ENCODE data around the gene RIPOR3.

The RIPOR3 gene

GRCh38 chr20:50690650-50691572 lies at the start of gene RIPOR3:
RIPOR3 (minus strand) TSS chr20:50691542; CDS start chr20:50691128, 414 bp downstream.
- no peak for DNase-seq

DNA sequence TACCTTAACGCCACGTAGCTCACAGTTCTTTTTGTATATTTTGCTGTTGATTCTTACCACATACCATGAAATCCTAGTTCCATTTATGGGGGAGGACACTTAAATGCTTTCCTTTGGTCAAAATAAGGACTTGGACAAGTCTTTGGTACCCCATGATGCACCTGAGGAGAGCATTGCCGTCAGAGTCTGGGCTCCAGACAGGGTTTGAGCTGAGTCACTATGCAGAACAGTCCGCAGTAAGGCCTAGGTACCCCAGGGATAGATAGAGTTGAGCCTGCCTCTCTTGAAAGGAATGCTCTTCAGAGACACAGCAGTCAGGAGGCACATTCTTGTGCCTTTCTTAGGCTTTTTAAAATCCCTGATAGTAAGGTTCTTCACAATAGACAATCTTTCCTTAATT lies 46.0 kb upstream of the RIPOR3 start:
- DNase-seq, result no peak

DNA sequence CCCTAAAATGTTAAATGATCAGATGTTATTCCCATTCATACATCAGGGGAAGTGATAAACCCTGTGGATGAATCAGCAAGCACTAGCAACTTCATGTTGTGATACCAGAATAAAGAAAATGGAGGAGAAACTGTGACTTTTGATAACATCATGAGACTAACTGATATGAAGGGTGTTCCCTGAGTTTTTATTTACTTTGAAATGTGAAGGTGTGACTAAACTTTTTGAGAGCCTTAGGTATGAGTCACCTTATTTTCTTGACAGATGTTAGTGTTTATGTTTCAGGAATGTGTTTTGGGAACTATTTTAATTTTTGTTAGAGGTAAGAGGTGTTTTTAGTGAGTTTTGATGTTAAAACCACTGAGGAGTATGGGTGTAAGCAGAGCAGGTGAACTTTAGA lies 44.5 kb upstream of the RIPOR3 start:
- no peak for DNase-seq

DNA sequence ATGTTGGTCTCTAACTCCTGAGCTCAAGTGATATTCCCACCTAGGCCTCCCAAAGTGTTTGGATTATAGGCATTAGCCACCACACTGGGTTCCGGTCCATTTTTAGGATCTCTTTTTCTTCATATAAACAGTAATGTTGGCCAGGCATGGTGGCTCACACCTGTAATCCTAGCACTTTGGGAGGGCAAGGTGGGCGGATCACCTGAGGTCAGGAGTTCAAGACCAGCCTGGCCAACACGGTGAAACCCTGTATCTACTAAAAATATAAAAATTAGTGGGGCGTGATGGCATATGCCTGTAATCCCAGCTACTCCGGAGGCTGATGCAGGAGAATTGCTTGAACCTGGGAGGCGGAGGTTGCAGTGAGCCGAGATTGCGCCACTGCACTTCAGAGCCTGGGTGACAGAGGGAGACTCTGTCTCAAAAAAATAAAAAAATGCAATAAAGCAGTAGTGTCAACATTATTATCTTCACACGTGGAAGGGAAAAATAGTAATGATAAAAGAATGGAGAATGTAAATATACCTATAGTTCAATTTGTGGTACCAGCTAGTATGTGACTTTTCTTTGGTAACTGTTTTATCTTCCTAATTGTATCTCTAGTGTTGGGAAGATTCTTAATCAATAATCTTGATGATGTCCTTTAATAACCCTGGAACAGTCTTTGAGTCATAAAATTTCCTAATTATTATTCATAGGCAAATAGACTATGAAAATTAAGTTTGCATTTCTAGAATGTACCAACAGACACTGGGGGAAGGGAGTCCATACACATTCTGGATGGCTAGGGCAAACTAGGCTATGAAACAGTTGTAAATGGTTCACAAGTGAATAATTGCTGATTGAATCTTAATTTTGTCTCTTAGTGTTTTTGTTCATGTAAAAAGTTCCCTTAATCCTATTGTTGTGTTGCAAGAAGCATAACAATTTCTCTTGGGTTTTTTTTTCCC lies 43.7 kb upstream of the RIPOR3 start:
- no peak for DNase-seq

DNA sequence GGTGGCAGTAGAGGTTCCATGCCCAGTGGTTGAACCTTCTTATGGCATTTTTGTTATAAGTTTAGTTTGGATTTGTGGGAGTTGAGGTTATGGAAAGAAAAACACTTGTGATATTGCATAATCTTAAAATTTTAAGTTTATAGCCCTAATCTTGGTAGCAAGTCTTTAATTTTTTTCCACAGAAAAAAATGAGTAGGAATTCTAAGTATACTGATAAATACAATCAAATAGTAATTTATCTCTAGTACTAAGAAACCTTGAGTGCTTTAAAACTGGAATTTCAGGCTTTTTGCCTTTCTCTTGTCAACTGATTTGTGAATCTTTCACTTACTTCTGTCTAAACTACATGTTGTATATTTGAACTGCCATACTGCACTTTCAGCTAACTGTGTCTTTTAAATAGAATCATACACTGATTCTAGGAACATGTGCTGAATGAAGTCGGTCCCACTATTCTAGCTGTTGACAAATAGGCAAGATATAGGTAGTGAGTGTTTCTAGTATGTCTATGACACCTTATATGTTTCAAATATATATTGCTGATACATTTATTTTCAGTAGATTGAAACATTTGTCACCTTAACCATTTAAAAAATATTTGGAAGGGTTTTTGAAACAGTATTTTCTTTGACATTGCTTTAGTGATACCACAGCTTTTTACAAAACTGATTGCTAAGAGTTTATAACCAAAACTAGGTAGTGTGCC lies 42.5 kb upstream of the RIPOR3 start:
- DNase-seq, result no peak

DNA sequence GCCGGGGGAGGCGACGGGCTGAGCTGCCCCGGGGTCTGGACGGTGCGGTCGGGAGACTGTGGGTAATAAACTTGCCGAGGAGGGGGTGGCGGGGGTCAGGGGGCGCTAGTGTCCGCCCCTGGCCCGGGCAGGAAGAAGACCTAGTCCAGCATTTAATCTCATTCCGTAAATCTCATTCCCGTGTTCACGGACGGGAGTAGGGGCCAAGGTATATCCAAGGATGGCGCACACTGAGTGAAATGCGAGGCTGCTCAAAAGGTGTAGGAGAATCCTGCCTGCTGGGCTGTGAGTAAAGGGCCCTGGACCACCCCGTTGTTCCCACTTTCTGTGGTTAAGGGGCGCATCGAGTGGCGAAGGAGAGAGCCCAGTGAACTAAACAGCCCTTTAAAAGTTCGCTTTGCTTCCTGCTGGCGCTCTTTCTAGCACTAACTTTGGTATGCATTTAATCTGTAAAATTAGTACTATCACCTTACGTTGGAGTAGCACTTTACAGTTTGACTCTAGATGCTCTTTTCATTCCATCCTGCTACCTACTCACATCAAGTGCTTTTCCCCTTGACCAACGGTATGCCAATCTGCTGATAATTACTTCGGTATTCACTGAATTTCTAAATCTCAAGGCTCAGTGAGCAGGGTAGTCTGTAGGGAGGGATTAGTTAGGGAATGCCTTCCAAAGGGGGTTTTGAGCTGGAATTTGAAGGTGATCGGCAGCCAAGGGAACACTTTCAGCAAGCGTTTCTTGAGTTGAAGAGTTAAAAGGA lies 40.8 kb upstream of the RIPOR3 start:
- DNase-seq, result no peak

DNA sequence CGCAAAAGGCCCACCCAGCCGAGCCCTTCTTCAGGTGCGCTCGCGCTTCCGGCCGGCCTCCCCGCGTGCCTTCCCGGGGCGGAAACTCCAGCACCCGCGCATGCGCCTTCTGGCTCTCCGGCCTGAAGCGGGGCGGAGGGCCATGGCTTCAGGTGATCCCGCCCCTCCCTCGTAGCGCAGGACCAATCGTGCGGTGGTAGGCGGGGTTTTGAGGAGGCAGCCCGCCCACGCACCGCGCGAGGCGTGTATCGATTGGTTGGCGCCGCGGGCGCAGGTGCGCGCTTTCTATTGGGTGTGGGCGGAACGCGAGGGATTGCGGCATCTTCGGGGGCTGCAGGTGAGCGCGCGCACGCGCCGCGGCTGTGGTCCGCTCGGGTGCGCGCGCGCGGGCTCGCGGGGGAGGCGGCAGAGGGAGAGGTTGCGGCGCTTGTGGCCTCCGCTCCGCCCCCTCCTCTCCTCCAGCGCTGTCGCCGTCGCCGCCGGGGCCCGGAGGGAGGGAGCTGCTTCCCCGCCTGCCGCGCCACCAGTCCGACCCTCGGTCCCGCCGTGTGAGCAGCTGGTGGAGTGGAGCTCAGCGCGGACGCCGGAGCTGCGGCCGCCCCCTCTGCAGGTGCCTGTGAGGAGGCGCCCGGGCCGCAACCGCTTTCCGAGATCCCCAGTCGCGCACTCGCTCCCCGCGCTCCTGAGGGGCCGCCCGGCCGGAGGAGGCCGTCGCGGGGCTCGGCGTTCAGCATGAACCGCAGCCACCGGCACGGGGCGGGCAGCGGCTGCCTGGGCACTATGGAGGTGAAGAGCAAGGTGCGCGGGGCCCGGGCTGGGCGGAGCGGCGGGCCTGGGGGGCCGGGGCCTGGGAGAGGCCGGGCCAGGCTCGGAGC lies 40.0 kb upstream of the RIPOR3 start, which contains the start of gene PARD6B:
Gene PARD6B (plus strand): TSS at position 526 of the 875 bp plus-strand sequence. CDS start 207 bp downstream, at position 733.
- peak; percentile 86 for DNase-seq

DNA sequence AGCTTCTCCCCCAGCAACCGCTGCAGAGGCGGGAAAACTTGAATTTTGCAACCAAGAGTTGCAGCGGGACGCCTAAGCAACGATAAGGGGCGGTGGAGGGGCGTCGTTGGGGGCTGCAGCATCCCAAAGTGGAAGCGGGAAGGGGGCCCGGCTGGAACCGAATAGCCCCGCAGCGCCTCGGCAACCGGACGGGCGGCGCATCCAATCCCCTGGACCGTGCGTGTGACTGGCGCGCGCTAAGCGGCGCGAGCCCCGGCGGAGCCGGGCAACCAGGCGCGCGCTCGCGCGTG lies 39.4 kb upstream of the RIPOR3 start:
- no peak for DNase-seq

GRCh38 chr20:50729901-50730764 lies 38.8 kb upstream of the RIPOR3 start:
- DNase-seq, result no peak

- DNase-seq, result no peak
Observed at GRCh38 chr20:50728981-50729874, 37.9 kb upstream of the RIPOR3 start.

DNA sequence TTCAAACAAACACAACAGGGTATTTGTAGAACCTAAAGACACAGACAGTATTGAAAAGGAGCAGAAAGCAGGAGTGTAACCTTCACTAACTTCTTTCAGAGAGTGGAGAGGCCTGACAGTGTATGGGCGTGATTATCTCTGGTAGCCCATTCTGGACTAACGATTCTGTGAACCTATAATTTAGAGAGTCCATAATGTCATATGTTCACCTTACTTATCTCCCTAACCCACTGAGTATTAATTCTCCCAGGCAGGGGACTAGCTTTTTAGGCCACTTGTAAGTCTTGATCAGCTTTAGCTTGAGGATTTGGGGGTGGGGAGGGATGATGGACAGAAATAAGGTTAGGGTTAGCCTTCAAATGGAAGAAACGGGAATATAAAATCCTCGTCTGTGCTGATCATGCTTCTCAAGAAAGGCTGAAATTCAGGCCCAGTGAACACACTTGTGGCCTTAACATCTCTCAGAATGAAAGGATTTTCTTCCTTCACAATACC lies 37.2 kb upstream of the RIPOR3 start:
- no peak for DNase-seq

DNA sequence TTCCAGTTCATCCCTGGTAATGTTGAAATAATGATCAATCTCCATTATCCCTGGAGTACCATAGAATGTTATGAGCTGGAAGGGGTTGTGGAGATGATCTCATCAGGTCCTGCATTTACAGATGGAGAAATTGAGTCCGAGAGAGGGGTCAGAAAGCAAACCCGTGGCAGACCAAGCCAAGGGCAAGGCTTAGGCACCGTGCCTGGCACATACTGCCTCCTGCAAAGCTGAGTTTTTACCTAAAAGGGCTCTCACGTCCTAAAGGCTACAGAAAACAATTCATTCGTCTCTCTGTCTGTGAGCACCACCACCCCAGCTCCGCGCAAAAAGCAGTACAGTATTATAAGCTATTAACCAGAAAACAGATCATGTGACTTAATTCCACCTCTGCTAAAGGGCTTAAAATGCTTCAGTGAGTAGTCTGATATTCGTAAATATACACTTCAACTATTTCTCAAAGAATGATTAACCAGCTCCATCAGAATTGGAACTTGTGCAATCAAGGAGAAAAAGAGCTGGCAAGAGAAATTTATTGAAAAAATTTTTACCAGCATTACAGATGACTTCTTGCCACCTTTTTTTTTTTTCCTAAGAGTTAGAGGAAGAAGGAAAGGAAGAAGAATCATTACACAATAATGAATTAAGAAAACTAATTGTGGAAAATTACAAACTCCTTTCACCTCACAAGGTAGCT lies 36.6 kb upstream of the RIPOR3 start:
- DNase-seq, result no peak

GRCh38 chr20:50726955-50727791 lies 35.8 kb upstream of the RIPOR3 start:
- no peak for DNase-seq

GRCh38 chr20:50725724-50726005 lies 34.3 kb upstream of the RIPOR3 start:
- DNase-seq, result no peak

DNA sequence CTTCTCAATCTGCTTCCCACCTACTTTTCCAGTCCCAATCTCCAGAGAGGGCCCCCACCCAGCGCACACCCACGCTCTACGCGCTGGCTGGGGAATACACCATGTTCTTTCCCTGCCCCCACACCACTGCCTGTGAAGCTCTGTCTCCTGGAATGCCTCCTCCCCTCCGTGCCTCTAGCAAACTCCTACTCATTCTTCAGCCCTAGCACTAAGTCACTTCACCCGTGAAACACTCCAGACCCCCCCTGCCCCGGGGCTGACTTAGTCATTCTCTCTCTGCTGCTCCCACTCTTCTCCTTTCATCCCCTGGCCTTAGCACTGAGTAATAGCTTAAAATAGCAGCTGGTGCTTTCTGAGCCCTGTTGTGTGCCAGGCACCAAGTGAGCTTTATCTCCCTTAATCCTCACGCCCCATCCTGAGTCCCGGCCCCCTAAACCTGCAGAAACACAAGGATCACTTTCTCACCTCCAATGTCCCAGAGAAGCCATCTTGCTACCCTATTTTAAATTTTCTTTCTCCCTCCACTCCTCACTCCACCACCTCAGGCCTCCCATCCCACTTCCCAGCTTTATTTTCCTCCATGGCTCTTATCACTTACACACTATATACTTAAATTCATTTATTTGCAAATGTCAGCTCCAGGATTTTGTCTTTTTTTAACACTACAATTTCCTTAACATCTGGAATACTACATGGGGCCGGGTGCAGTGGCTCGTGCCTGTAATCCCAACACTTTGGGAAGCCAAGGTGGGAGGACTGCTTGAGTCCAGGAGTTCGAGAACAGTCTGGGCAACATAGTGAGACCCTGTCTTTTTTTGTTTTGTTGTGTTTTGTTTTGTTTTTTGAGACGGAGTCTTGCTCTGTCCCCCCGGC lies 33.7 kb upstream of the RIPOR3 start:
- peak; percentile 58 for DNase-seq

- no peak for DNase-seq
Observed at GRCh38 chr20:50724112-50724725, 32.9 kb upstream of the RIPOR3 start.

Data from NCI-H524 treated with DMSO at 0.1 percent for 48 hours (cell line).